GM12865 (cell line): ENCODE data around the gene DKK1.

Experiments
- DNase-seq: peaks from one replicate; pipeline ENCODE4 v3.0.0; 2010; ENCODE audit warnings: low read depth
- H3K4me3 ChIP-seq: 2 replicates; pipeline ENCODE4 v1.5.1; 2011; ENCODE audit warnings: mild to moderate bottlenecking, low read depth, low read length, control low read depth
- CTCF ChIP-seq: IDR thresholded peaks from 2 replicates; pipeline ENCODE4 v1.5.1; 2011; ENCODE audit warnings: low read length, control low read depth, low read depth, inconsistent platforms; ENCODE audit not compliant: insufficient read depth; ENCODE audit errors: missing control alignments

Gene DKK1, protein sequence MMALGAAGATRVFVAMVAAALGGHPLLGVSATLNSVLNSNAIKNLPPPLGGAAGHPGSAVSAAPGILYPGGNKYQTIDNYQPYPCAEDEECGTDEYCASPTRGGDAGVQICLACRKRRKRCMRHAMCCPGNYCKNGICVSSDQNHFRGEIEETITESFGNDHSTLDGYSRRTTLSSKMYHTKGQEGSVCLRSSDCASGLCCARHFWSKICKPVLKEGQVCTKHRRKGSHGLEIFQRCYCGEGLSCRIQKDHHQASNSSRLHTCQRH

DNA sequence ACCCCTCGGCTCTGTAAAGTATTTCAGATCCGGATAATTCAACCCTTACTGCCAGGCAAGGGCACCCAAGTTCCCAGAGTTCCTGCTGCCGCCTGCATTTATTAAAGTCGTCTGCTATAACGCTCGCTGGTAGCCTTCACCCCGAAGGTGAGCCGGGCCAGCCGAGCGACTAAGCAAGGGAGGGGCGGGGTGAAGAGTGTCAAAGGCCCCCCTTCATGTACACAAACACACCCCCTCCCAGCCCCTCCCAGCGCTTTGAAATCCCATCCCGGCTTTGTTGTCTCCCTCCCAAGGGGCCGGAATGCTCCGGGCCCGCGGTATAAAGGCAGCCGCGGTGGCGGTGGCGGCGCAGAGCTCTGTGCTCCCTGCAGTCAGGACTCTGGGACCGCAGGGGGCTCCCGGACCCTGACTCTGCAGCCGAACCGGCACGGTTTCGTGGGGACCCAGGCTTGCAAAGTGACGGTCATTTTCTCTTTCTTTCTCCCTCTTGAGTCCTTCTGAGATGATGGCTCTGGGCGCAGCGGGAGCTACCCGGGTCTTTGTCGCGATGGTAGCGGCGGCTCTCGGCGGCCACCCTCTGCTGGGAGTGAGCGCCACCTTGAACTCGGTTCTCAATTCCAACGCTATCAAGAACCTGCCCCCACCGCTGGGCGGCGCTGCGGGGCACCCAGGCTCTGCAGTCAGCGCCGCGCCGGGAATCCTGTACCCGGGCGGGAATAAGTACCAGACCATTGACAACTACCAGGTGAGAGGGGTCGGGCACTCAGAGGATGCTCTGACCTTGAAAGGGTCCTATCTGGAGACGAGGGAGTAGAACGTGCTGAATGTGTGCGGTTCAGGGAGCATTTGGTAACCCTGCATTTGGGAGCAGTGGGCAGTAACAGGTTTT is at the start of gene DKK1:
Gene DKK1, plus strand, starts transcription at position 349 of the 889 bp plus-strand sequence. Its CDS starts 154 bp downstream, at position 503.
- DNase-seq: peak; percentile 39
- H3K4me3 ChIP-seq: no peak within 1 kb of the TSS
- TF ChIP-seq CTCF: peak; percentile 62

- TF ChIP-seq CTCF: no peak
- no peak for DNase-seq
- no peak overlapping the region for H3K4me3 ChIP-seq
Measured at GRCh38 chr10:52265131-52265926, 48.8 kb upstream of the DKK1 start.

DNA sequence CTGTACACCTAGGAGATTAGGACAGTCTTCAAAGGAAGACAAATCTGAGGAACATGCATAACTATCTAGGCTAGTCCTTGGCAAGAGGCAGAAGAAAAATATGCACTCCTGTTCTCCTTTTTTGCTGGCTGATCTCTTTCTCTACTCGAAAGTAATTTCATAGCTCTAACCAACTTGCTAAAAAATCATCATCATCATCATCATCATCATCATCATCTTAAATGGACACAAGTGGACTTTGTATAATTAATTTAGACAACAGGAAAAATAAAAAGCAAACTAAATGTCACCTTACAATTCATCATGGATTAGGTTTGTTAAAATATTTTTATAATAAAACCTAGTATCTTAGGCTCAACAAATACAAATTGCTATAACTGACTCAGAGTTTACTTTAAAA is 47.2 kb upstream of the DKK1 start:
- DNase-seq: no peak
- no peak for TF ChIP-seq CTCF
- H3K4me3 ChIP-seq: no peak overlapping the region

DNA sequence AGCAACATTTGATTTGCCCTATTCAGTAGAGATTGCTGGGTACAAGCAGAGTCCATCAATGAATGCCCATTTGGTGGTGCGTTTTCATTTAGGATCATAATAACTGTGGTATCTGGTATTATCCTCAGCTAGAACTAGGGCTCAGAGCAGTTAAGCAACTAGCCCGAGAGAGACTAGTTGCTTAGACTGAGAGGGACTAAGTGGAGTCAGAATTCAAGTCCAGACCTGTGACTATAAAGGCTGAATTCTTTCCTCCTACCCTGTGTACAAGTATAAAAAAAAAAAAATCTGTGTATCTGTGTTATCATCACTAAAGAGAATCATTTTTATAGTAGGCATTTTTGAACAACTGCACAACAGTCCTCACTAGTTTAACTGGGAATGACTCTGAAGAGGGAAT is 45.3 kb upstream of the DKK1 start:
- no peak for DNase-seq
- no peak for TF ChIP-seq CTCF
- H3K4me3 ChIP-seq: no peak overlapping the region

DNA sequence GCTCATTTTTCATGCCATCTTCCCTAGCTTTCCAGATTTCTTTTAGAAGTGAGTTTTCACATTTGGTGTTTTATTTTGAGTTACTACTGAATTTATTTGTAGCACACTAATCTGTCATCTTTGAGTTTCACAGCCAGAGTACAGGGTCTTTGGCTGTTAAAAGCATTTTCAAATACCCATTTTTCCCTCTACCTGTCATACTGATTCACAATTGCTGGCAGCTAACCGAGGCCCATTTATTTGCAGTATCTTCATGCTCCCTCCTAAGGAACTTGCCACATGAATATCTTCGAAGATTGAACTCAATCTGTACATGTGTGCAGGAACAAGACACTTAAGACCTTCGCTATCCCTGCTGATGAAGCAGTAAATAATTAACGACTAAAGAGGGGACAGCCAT is 44.8 kb upstream of the DKK1 start:
- DNase-seq: no peak
- TF ChIP-seq CTCF: no peak
- H3K4me3 ChIP-seq: no peak overlapping the region

DNA sequence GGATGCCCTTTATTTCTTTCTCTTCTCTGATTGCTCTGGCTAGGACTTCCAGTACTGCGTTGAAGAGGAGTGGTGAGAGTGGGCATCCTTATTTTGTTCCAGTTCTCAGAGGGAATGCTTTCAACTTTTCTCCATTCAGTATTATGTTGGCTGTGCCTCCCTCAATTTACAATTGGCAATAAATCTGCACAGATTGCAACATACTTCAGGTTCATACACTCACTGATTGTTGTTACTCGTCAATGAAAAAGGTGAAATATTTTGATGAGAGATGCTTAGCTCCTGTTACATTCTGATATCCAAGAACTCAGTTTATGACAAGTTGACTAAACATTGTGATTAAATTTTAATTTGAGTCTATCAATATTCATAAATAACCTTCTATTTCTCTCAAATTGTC is 37.9 kb upstream of the DKK1 start:
- H3K4me3 ChIP-seq: no peak overlapping the region
- no peak for DNase-seq
- no peak for TF ChIP-seq CTCF
